ENCODE measurements around the gene CEBPE. TPM values are rescaled to one million over a fixed set of nuclear protein-coding genes. Genes with fewer than 3 reads are reported as not detected.

Gene CEBPE
- total and polyA plus RNA-seq, 2 donors (not counting 3 experiments of a cell fraction or from before 2014, with no cell fraction given), result not detected

DNA sequence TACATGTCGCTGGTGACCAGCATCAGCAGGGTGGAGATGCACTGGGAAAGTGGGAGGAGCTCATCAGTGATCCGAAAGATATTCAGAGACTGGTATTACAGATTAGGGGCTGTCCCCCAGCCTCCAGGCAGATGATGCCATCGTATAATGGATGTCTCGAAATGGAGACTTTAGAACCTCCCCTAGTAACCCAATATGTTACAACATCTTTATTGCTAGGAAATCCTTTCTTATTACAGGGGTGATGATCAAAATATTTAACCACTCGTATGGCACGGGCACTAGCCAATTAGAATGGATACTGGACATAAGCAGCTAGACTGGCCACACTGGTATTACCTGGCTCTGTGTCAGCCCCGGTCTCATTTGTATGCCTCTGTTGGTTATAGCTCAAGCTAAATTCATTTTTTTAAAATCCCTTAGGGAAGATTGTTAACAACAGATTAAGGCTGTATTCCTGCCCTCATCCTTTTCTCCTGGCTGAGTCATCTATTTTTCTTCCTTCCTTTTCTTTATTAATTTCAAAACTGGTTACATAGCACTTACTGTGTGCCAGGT lies 10.8 kb upstream of the CEBPE start:
- BruUV-seq (replicated peaks), result no TSS peak
- dilution Hi-C loops (cut with MboI; ENCODE audit: extremely low pct_ligation_motif_present, low sequenced_read_pairs), result no loop called here
- TF ChIP-seq, protein P1, sequence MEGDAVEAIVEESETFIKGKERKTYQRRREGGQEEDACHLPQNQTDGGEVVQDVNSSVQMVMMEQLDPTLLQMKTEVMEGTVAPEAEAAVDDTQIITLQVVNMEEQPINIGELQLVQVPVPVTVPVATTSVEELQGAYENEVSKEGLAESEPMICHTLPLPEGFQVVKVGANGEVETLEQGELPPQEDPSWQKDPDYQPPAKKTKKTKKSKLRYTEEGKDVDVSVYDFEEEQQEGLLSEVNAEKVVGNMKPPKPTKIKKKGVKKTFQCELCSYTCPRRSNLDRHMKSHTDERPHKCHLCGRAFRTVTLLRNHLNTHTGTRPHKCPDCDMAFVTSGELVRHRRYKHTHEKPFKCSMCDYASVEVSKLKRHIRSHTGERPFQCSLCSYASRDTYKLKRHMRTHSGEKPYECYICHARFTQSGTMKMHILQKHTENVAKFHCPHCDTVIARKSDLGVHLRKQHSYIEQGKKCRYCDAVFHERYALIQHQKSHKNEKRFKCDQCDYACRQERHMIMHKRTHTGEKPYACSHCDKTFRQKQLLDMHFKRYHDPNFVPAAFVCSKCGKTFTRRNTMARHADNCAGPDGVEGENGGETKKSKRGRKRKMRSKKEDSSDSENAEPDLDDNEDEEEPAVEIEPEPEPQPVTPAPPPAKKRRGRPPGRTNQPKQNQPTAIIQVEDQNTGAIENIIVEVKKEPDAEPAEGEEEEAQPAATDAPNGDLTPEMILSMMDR (IDR thresholded peaks at IDR 0.05; ENCODE audit: extremely low read depth in 1 of 2, insufficient read depth in 1 of 2, low read depth in 1 of 2, low read length in 2 of 2), result no peak
- TF ChIP-seq FOS (IDR thresholded peaks at IDR 0.05; ENCODE audit: borderline replicate concordance, insufficient read depth, low read length), result peak; percentile 67
- no peak for TF ChIP-seq MAX (IDR thresholded peaks at IDR 0.05; ENCODE audit: insufficient read depth, insufficient read length)
- peak; percentile 11 for TF ChIP-seq JUN (IDR thresholded peaks at IDR 0.05; ENCODE audit: borderline replicate concordance, insufficient read depth, insufficient read length, low read depth)
- TF ChIP-seq MYC (IDR thresholded peaks at IDR 0.05; ENCODE audit: low read depth, low read length), result no peak
- peak; percentile 22 for TF ChIP-seq GATA2 (IDR thresholded peaks at IDR 0.05; ENCODE audit: insufficient read depth, insufficient read length, low read depth, low read length)
- no peak for TF ChIP-seq POLR2AphosphoS5 (IDR thresholded peaks at IDR 0.05; ENCODE audit: insufficient read depth, low read depth, low read length)

More for the DNA sequence above, 10.8 kb upstream of the CEBPE start:
- no peak overlapping the region for H3K4me3 ChIP-seq (replicated peaks in 1 of 3; ENCODE audit: insufficient read depth in 1 of 3, low read depth in 1 of 3, low read length in 3 of 3)
- H4K20me1 ChIP-seq (replicated peaks; ENCODE audit: control insufficient read depth, extremely low read depth, insufficient read depth, low read length), result no peaks in the 10 kb centered on the region
- no peaks in the 10 kb centered on the region for H3K27me3 ChIP-seq (ENCODE audit: control insufficient read depth in 2 of 2, insufficient read depth in 2 of 2, low read length in 2 of 2)
- CTCF ChIA-PET, result interaction anchor here (0.8 to 14.5 kb wide), 5 partner anchors 9 to 53 kb away, joined by 3 to 1289 read pairs (median 6); partner anchors contain the start of gene SLC7A8
- FAIRE-seq (peak; percentile 73), DNase-seq (ENCODE audit: low read depth, low spot score) (peak; percentile 57)
- H3K79me2 ChIP-seq (ENCODE audit: control insufficient read depth, insufficient read depth, low read length), result no peaks in the 10 kb centered on the region
- peaks cover 27% of the 10 kb centered on the region for H3K4me1 ChIP-seq (ENCODE audit: control insufficient read depth, extremely low read depth, insufficient read depth, low read length)
- H3K9me3 ChIP-seq (replicated peaks; ENCODE audit: control insufficient read depth, insufficient read depth, low read length), result no peaks in the 10 kb centered on the region
- POLR2A ChIA-PET, result no interaction called here
- peak overlapping the region; percentile 31 for H3K4me2 ChIP-seq (ENCODE audit: insufficient read depth, low read length)
- no peaks in the 10 kb centered on the region for H3K36me3 ChIP-seq (ENCODE audit: control insufficient read depth in 2 of 2, extremely low read depth in 1 of 2, insufficient read depth in 2 of 2, low read length in 2 of 2)
- H2AFZ ChIP-seq (ENCODE audit: low read depth, low read length), result no peak overlapping the region
- intact Hi-C loops (cut with micrococcal nuclease), result no loop called here
- H3K9ac ChIP-seq (replicated peaks; ENCODE audit: extremely low read depth, insufficient read depth, low read length), result no peak overlapping the region
- no peaks in the 10 kb centered on the region for H3K9me1 ChIP-seq (replicated peaks; ENCODE audit: control insufficient read depth, extremely low read depth, insufficient read depth, low read length)
- no peak overlapping the region for H3K27ac ChIP-seq (ENCODE audit: insufficient read depth, low read depth, low read length)

All from endothelial cell of umbilical vein (primary cell).